ENCODE data around the gene STPG3. TPM values are rescaled to one million over a fixed set of nuclear protein-coding genes. Genes with fewer than 3 reads are reported as not detected.

The STPG3 gene
- total RNA-seq, 4 donors from 2014 or later = not detected

DNA sequence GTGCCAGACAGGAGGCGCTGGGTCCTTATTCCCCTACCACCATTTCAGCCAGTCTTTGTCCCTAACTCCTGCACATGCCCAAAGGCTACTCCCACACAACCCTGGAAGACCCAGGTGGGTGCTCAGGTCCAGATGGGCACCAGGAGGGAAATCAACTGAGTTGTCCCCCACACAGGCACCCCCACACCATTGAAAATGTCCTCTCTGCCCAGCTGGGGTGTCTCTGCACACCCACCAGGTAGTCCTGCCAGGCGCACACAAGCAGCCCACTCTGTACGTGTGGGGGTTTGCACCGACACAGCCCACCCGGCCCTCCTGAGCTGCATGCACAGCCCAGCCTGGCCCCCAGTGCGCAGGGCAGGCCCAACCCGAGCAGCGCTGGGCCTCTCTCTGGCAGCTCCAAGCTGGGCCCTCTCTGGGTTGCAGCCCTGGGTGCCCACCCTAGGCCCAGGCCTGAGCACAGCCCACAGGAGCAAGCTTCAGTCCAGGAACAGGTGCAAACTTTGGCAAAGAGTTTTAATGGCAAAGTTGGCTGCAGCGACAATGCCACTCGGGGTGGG, 31.2 kb upstream of the STPG3 start:
- DNase-seq = no peak
- no peaks in the 10 kb centered on the region for H3K36me3 ChIP-seq
- no peak overlapping the region for H3K27ac ChIP-seq
- no peak overlapping the region for H3K4me3 ChIP-seq
- no peaks in the 10 kb centered on the region for H3K27me3 ChIP-seq
- no peaks in the 10 kb centered on the region for H3K9me3 ChIP-seq
- peaks cover 0 to 19% of the 10 kb centered on the region in 2 donors for H3K4me1 ChIP-seq
- TF ChIP-seq, protein P1, sequence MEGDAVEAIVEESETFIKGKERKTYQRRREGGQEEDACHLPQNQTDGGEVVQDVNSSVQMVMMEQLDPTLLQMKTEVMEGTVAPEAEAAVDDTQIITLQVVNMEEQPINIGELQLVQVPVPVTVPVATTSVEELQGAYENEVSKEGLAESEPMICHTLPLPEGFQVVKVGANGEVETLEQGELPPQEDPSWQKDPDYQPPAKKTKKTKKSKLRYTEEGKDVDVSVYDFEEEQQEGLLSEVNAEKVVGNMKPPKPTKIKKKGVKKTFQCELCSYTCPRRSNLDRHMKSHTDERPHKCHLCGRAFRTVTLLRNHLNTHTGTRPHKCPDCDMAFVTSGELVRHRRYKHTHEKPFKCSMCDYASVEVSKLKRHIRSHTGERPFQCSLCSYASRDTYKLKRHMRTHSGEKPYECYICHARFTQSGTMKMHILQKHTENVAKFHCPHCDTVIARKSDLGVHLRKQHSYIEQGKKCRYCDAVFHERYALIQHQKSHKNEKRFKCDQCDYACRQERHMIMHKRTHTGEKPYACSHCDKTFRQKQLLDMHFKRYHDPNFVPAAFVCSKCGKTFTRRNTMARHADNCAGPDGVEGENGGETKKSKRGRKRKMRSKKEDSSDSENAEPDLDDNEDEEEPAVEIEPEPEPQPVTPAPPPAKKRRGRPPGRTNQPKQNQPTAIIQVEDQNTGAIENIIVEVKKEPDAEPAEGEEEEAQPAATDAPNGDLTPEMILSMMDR (IDR thresholded peaks at IDR 0.05) = no peak
- no peak for TF ChIP-seq POLR2A (IDR thresholded peaks at IDR 0.05)
- intact Hi-C loops (cut with DNase I; ENCODE audit: low total_unique reads) = loop anchor here (10.0 kb wide), 1 partner anchor 105 kb away; the partner anchor contains the start of gene DPP7

GRCh38 chr9:137220317-137221094, 30.6 kb upstream of the STPG3 start:
- TF ChIP-seq, protein P1 (IDR thresholded peaks at IDR 0.05) = no peak
- TF ChIP-seq POLR2A (IDR thresholded peaks at IDR 0.05) = no peak
- H3K27ac ChIP-seq = no peak overlapping the region
- H3K27me3 ChIP-seq = no peaks in the 10 kb centered on the region
- H3K4me3 ChIP-seq = no peak overlapping the region
- no peak for DNase-seq
- H3K36me3 ChIP-seq = no peaks in the 10 kb centered on the region
- H3K9me3 ChIP-seq = no peaks in the 10 kb centered on the region
- peaks cover 0 to 19% of the 10 kb centered on the region in 2 donors for H3K4me1 ChIP-seq
- intact Hi-C loops (cut with DNase I; ENCODE audit: low total_unique reads) = loop anchor here (10.0 kb wide), 1 partner anchor 106 kb away; the partner anchor contains the start of gene DPP7

GRCh38 chr9:137221095-137221505, 30.0 kb upstream of the STPG3 start:
- no peaks in the 10 kb centered on the region for H3K36me3 ChIP-seq
- TF ChIP-seq, protein P1 (IDR thresholded peaks at IDR 0.05) = no peak
- TF ChIP-seq POLR2A (IDR thresholded peaks at IDR 0.05) = no peak
- DNase-seq = no peak
- intact Hi-C loops (cut with DNase I; ENCODE audit: low total_unique reads) = loop anchor here (10.0 kb wide), 1 partner anchor 106 kb away; the partner anchor contains the start of gene DPP7
- no peaks in the 10 kb centered on the region for H3K27me3 ChIP-seq
- no peak overlapping the region for H3K27ac ChIP-seq
- peaks cover 0 to 19% of the 10 kb centered on the region in 2 donors for H3K4me1 ChIP-seq
- no peak overlapping the region for H3K4me3 ChIP-seq
- no peaks in the 10 kb centered on the region for H3K9me3 ChIP-seq

DNA sequence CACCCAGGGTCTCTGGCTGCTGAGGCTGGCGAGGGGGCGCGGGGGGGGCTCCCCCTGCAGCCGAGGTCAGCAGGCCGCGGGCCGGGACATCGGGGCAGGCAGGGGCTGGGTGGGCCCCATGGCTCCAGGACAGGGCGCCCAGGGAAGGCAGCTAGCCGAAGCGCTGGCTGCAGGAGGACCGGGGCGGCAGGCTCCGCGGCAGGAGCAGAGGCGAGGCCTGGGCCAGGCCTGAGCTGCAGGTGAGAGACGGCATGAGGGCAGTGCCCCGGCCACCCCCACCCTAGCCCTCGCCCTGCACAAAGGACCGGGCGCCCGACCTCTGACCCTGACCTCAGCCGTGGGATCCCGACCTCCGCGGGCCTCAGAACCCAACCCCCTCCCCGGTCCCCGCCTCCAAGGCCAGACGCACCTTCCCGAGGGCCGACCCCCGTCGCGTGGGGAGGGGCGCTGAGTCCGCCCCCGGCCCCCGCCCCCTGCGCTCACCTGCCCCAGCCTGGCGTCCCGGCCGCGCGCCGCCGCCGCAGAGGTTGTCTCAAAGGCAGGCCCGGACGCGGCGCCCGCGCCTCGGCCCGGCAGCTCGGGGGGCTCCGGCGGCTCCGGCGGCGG, 29.5 kb upstream of the STPG3 start:
- intact Hi-C loops (cut with DNase I; ENCODE audit: low total_unique reads) = loop anchor here (10.0 kb wide), 1 partner anchor 107 kb away; the partner anchor contains the start of gene DPP7
- Histone ChIP-seq H3K27ac (no peak overlapping the region), H3K4me3 (peak overlapping the region in 1 of 2 donors; percentile 38), H3K9me3 (no peaks in the 10 kb centered on the region), H3K27me3 (no peaks in the 10 kb centered on the region), H3K36me3 (no peaks in the 10 kb centered on the region), H3K4me1 (peaks cover 0 to 19% of the 10 kb centered on the region in 2 donors)
- no peak for DNase-seq
- TF ChIP-seq, protein P1 (IDR thresholded peaks at IDR 0.05) = no peak
- no peak for TF ChIP-seq POLR2A (IDR thresholded peaks at IDR 0.05)
